WTC11 (cell line): ENCODE data around the gene PA2G4. TPM values are rescaled to one million over a fixed set of nuclear protein-coding genes. Genes with fewer than 3 reads are reported as not detected.
A peak's percentile ranks its signal among the peaks of the same experiment; 100 is the strongest.

Source experiments
- ATAC-seq: fragments of 200-7000 bp; cut with Tn5 transposase; 2 replicates; pipeline ENCODE4 v1.10.0; 2021; ENCODE audit warnings: mild to moderate bottlenecking, moderate library complexity
- CTCF ChIA-PET: fragments of 300-600 bp; sonication (Branson Sonifier 250); formaldehyde crosslinking; loops from one replicate; lab custom pipeline; 2021; ENCODE audit warnings: antibody characterized with exemption; lab: Charles Lee
- POLR2A ChIA-PET: fragments of 350-600 bp; sonication (Branson Sonifier 250); formaldehyde crosslinking; loops from one replicate; lab custom pipeline; 2021; ENCODE audit warnings: antibody characterized with exemption; lab: Charles Lee
- DNase-seq: peaks from one replicate; pipeline ENCODE4 v3.0.0; 2021; ENCODE audit warnings: low spot score
- H3K27ac Mint-ChIP-seq: 2 replicates; pipeline ENCODE4 v1.8.0; 2021; ENCODE audit warnings: mixed read lengths
- H3K27me3 Mint-ChIP-seq: 2 replicates; pipeline ENCODE4 v1.8.0; 2021; ENCODE audit warnings: low read depth, mild to moderate bottlenecking, moderate library complexity, mixed read lengths
- H3K36me3 Mint-ChIP-seq: 2 replicates; pipeline ENCODE4 v1.8.0; 2021; ENCODE audit warnings: mixed read lengths
- H3K4me1 Mint-ChIP-seq: 2 replicates; pipeline ENCODE4 v1.8.0; 2022; ENCODE audit warnings: mixed read lengths
- H3K4me3 Mint-ChIP-seq: 2 replicates; pipeline ENCODE4 v1.8.0; 2021; ENCODE audit warnings: mild to moderate bottlenecking, moderate library complexity, mixed read lengths
- H3K9me3 Mint-ChIP-seq: 2 replicates; pipeline ENCODE4 v1.8.0; 2021; ENCODE audit warnings: mixed read lengths
- ESRRA ChIP-seq: sonication (generic); formaldehyde crosslinking; IDR thresholded peaks from 2 replicates; pipeline ENCODE4 v1.8.1; 2022; ENCODE audit warnings: mild to moderate bottlenecking, missing genetic modification reagents, borderline replicate concordance
- GABPB1 ChIP-seq: sonication (generic); formaldehyde crosslinking; IDR thresholded peaks from 2 replicates; pipeline ENCODE4 v1.8.1; 2023; ENCODE audit warnings: mild to moderate bottlenecking, missing genetic modification reagents
- HMGA2 ChIP-seq: fragments of 250-450 bp; sonication (Bioruptor Pico); IDR thresholded peaks from 2 replicates; pipeline ENCODE4 v1.4.0; 2021; ENCODE audit warnings: mild to moderate bottlenecking, moderate library complexity
- MXD4 ChIP-seq: fragments of 250-450 bp; sonication (Bioruptor Pico); IDR thresholded peaks from 2 replicates; pipeline ENCODE4 v1.8.0; 2021; ENCODE audit warnings: mild to moderate bottlenecking, moderate library complexity, borderline replicate concordance
- NFYB ChIP-seq: sonication (generic); formaldehyde crosslinking; conservative IDR thresholded peaks from 2 replicates; pipeline ENCODE4 v1.8.0; 2022; ENCODE audit warnings: low read depth, missing genetic modification reagents
- NR2C2 ChIP-seq: sonication (generic); formaldehyde crosslinking; IDR thresholded peaks from 2 replicates; pipeline ENCODE4 v1.8.0; 2022; ENCODE audit warnings: mild to moderate bottlenecking, missing genetic modification reagents
- NR3C1 ChIP-seq: sonication (generic); formaldehyde crosslinking; conservative IDR thresholded peaks from 2 replicates; pipeline ENCODE4 v1.8.1; 2023; ENCODE audit warnings: low read depth, mild to moderate bottlenecking, missing genetic modification reagents
- RORB ChIP-seq: fragments of 250-450 bp; sonication (Bioruptor Pico); IDR thresholded peaks from 2 replicates; pipeline ENCODE4 v1.9.0; 2021; ENCODE audit warnings: mild to moderate bottlenecking
- SMAD4 ChIP-seq: sonication (generic); formaldehyde crosslinking; IDR thresholded peaks from 2 replicates; pipeline ENCODE4 v1.8.0; 2022; ENCODE audit warnings: mild to moderate bottlenecking, missing genetic modification reagents
- SOX15 ChIP-seq: fragments of 250-450 bp; sonication (Bioruptor Pico); IDR thresholded peaks from 2 replicates; pipeline ENCODE4 v1.9.0; 2021; ENCODE audit warnings: mild to moderate bottlenecking
- SP1 ChIP-seq: sonication (generic); formaldehyde crosslinking; conservative IDR thresholded peaks from 2 replicates; pipeline ENCODE4 v1.8.1; 2022; ENCODE audit warnings: missing genetic modification reagents
- USF1 ChIP-seq: sonication (generic); formaldehyde crosslinking; IDR thresholded peaks from 2 replicates; pipeline ENCODE4 v1.8.0; 2022; ENCODE audit warnings: mild to moderate bottlenecking, missing genetic modification reagents
- ZNF219 ChIP-seq: sonication (generic); formaldehyde crosslinking; IDR thresholded peaks from 2 replicates; pipeline ENCODE4 v1.8.0; 2023; ENCODE audit warnings: missing genetic modification reagents, mild to moderate bottlenecking, borderline replicate concordance
- ZNF396 ChIP-seq: fragments of 250-450 bp; sonication (Bioruptor Pico); IDR thresholded peaks from 2 replicates; pipeline ENCODE4 v1.8.0; 2021; ENCODE audit warnings: mild to moderate bottlenecking, moderate library complexity, borderline replicate concordance
- total RNA-seq: library from RNA; stranded (reverse); gene quantifications from 3 replicates; pipeline ENCODE4 v1.2.3, GENCODE V29; 2021
- TF ChIP-seq, protein P1 (sequence below): sonication (generic); formaldehyde crosslinking; conservative IDR thresholded peaks from 2 replicates; pipeline ENCODE4 v1.8.1; 2023; ENCODE audit warnings: mild to moderate bottlenecking, low read depth, missing genetic modification reagents, moderate library complexity
- TF ChIP-seq, protein P2 (sequence below): sonication (generic); formaldehyde crosslinking; IDR thresholded peaks from 2 replicates; pipeline ENCODE4 v1.8.0; 2022; ENCODE audit warnings: mild to moderate bottlenecking, missing genetic modification reagents
- TF ChIP-seq, protein P3 (sequence below): sonication (generic); formaldehyde crosslinking; IDR thresholded peaks from 2 replicates; pipeline ENCODE4 v1.8.1; 2023; ENCODE audit warnings: mild to moderate bottlenecking, missing genetic modification reagents, moderate library complexity
- TF ChIP-seq, protein P4 (sequence below): fragments of 200-600 bp; IDR thresholded peaks from 2 replicates; pipeline ENCODE4 v1.8.0; 2022; ENCODE audit warnings: antibody characterized with exemption

The PA2G4 gene
- total RNA-seq, 1 experiment from 2014 or later = 249 TPM

DNA sequence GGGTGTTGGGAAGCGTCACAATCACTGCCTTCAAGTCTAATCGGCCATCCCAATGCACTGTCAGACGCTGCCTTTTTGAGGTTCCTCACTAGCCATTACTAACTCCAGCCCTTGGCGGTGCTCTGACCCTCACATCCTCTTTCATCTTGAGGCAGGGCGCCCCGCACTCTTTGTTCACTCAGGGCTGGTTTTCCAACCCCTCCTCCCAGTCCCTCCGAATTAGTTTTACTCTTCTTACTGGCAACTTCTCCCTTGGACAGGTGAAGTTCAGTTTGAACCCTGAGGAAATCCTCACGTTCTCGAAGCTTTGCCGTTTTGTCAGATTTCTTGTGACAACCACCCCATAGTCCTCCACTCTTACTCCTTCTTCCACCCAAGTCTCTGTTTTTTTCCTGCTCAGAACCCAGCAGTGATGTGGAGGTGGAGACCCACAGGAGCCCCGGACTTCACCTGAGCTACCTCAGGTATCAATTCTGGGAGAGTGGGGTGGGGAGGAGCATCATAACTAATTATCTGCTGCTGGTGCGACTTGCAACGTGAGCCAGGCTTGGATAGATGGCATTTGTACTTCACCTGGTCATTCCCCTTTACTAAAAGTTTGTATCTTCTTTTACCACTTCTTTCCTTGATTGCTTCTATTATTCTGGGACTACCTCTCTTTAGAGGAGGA is 14.5 kb downstream of the PA2G4 start (continued):
- TF ChIP-seq SP1 (no peak), GABPB1 (no peak), NR3C1 (CRISPR knock-in tag) (no peak), SOX15 (no peak), ESRRA (no peak)

- peaks cover 30% of the 10 kb centered on the region for H3K36me3 Mint-ChIP-seq
- POLR2A ChIA-PET = interaction anchor here (0.5 to 3.6 kb wide), 6 partner anchors 9 to 402 kb away, joined by 3 to 71 read pairs (median 4); partner anchors contain the start of genes ESYT1, MYL6, RAB5B and RBMS2
- CTCF ChIA-PET = interaction anchor here (0.5 to 4.3 kb wide), 17 partner anchors 9 to 213 kb away, joined by 3 to 95 read pairs (median 7); partner anchors contain the start of genes ANKRD52, COQ10A, ESYT1 and MYL6B
Measured at GRCh38 chr12:56119361-56119796, 15.0 kb downstream of the PA2G4 start.

GRCh38 chr12:56120158-56120846 is 15.9 kb downstream of the PA2G4 start:
- Mint-ChIP-seq H3K27me3 (no peaks in the 10 kb centered on the region), H3K4me3 (no peak overlapping the region; the same call in 1 of the 2 replicates), H3K36me3 (peaks cover 30% of the 10 kb centered on the region), H3K27ac (peak overlapping the region; percentile 45; the same call in 1 of the 2 replicates), H3K4me1 (peaks cover 20% of the 10 kb centered on the region), H3K9me3 (no peaks in the 10 kb centered on the region)
- ATAC-seq = no peak
- CTCF ChIA-PET = interaction anchor here (0.5 to 4.3 kb wide), 16 partner anchors 8 to 212 kb away, joined by 3 to 95 read pairs (median 7); partner anchors contain the start of genes ANKRD52, COQ10A, ESYT1 and MYL6B
- TF ChIP-seq ZNF396 = no peak
- no peak for TF ChIP-seq NFYB
- TF ChIP-seq, protein P1, sequence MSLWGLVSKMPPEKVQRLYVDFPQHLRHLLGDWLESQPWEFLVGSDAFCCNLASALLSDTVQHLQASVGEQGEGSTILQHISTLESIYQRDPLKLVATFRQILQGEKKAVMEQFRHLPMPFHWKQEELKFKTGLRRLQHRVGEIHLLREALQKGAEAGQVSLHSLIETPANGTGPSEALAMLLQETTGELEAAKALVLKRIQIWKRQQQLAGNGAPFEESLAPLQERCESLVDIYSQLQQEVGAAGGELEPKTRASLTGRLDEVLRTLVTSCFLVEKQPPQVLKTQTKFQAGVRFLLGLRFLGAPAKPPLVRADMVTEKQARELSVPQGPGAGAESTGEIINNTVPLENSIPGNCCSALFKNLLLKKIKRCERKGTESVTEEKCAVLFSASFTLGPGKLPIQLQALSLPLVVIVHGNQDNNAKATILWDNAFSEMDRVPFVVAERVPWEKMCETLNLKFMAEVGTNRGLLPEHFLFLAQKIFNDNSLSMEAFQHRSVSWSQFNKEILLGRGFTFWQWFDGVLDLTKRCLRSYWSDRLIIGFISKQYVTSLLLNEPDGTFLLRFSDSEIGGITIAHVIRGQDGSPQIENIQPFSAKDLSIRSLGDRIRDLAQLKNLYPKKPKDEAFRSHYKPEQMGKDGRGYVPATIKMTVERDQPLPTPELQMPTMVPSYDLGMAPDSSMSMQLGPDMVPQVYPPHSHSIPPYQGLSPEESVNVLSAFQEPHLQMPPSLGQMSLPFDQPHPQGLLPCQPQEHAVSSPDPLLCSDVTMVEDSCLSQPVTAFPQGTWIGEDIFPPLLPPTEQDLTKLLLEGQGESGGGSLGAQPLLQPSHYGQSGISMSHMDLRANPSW (CRISPR knock-in tag) = no peak
- TF ChIP-seq HMGA2 (CRISPR knock-in tag) = no peak
- no peak for TF ChIP-seq NR2C2 (CRISPR knock-in tag)
- no peak for TF ChIP-seq ZNF219 (CRISPR knock-in tag)
- TF ChIP-seq MXD4 (CRISPR knock-in tag) = no peak
- TF ChIP-seq SMAD4 (CRISPR knock-in tag) = no peak
- no peak for DNase-seq
- POLR2A ChIA-PET = interaction anchor here (0.5 to 3.6 kb wide), 5 partner anchors 8 to 146 kb away, joined by 3 to 71 read pairs (median 6); partner anchors contain the start of genes ESYT1, MYL6 and RAB5B

More at GRCh38 chr12:56119361-56119796, 15.0 kb downstream of the PA2G4 start:
- H3K4me3 Mint-ChIP-seq = peak overlapping the region; percentile 100
- peak overlapping the region; percentile 97 for H3K27ac Mint-ChIP-seq
- H3K9me3 Mint-ChIP-seq = no peaks in the 10 kb centered on the region
- H3K27me3 Mint-ChIP-seq = no peaks in the 10 kb centered on the region
- H3K4me1 Mint-ChIP-seq = peaks cover 21% of the 10 kb centered on the region
- peak; percentile 46 for ATAC-seq
- TF ChIP-seq, protein P2, sequence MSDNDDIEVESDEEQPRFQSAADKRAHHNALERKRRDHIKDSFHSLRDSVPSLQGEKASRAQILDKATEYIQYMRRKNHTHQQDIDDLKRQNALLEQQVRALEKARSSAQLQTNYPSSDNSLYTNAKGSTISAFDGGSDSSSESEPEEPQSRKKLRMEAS = peak; percentile 80; the same call in 1 of the 2 replicates
- TF ChIP-seq, protein P3, sequence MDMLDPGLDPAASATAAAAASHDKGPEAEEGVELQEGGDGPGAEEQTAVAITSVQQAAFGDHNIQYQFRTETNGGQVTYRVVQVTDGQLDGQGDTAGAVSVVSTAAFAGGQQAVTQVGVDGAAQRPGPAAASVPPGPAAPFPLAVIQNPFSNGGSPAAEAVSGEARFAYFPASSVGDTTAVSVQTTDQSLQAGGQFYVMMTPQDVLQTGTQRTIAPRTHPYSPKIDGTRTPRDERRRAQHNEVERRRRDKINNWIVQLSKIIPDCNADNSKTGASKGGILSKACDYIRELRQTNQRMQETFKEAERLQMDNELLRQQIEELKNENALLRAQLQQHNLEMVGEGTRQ (CRISPR knock-in tag) = peak; percentile 75
- TF ChIP-seq USF1 (CRISPR knock-in tag) (peak; percentile 77; the same call in 1 of the 2 replicates), RORB (no peak)
- TF ChIP-seq, protein P4, sequence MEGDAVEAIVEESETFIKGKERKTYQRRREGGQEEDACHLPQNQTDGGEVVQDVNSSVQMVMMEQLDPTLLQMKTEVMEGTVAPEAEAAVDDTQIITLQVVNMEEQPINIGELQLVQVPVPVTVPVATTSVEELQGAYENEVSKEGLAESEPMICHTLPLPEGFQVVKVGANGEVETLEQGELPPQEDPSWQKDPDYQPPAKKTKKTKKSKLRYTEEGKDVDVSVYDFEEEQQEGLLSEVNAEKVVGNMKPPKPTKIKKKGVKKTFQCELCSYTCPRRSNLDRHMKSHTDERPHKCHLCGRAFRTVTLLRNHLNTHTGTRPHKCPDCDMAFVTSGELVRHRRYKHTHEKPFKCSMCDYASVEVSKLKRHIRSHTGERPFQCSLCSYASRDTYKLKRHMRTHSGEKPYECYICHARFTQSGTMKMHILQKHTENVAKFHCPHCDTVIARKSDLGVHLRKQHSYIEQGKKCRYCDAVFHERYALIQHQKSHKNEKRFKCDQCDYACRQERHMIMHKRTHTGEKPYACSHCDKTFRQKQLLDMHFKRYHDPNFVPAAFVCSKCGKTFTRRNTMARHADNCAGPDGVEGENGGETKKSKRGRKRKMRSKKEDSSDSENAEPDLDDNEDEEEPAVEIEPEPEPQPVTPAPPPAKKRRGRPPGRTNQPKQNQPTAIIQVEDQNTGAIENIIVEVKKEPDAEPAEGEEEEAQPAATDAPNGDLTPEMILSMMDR = peak; percentile 71
- peak; percentile 73 for DNase-seq
